IPS-NIHi7 (cell line): ENCODE data around the gene MASP2.
"Not testable (repeated sequence)": the region's sequence is repeated elsewhere in the genome, so short reads cannot be mapped to it uniquely, and the experiment has no call there.

Experiments used
- DNase-seq: peaks from one replicate; pipeline ENCODE4 v3.0.0; 2012; ENCODE audit warnings: mixed read lengths; ENCODE audit errors: extremely low spot score

MASP2 gene

GRCh38 chr1:11058595-11059154, 11.6 kb upstream of the MASP2 start:
- DNase-seq, result no peak

GRCh38 chr1:11058026-11058425, 11.0 kb upstream of the MASP2 start:
- no peak for DNase-seq

GRCh38 chr1:11057477-11057876, 10.4 kb upstream of the MASP2 start:
- DNase-seq, result no peak

GRCh38 chr1:11056504-11056903, 9.5 kb upstream of the MASP2 start:
- peak; percentile 3 for DNase-seq

GRCh38 chr1:11055676-11056075, 8.6 kb upstream of the MASP2 start:
- peak; percentile 2 for DNase-seq

GRCh38 chr1:11054666-11055065, 7.6 kb upstream of the MASP2 start:
- DNase-seq, result no peak

GRCh38 chr1:11054181-11054580, 7.1 kb upstream of the MASP2 start:
- DNase-seq, result no peak

- DNase-seq, result peak; percentile 79
Observed at GRCh38 chr1:11053758-11054137, 6.7 kb upstream of the MASP2 start.

- no peak for DNase-seq
Observed at GRCh38 chr1:11052839-11053757, 6.1 kb upstream of the MASP2 start.

GRCh38 chr1:11051781-11052511, 4.9 kb upstream of the MASP2 start:
- no peak for DNase-seq

GRCh38 chr1:11051121-11051520, 4.1 kb upstream of the MASP2 start:
- not testable (repeated sequence) for DNase-seq

- no peak for DNase-seq
Observed at GRCh38 chr1:11046270-11046566, 821 bp downstream of the MASP2 start.

- DNase-seq, result peak; percentile 78
Observed at GRCh38 chr1:11045428-11046269, 1.4 kb downstream of the MASP2 start.

GRCh38 chr1:11044849-11045427, 2.1 kb downstream of the MASP2 start:
- DNase-seq, result peak; percentile 4

- DNase-seq, result peak; percentile 8
Observed at GRCh38 chr1:11044086-11044848, 2.8 kb downstream of the MASP2 start.

- peak; percentile 10 for DNase-seq
Observed at GRCh38 chr1:11042995-11043874, 3.8 kb downstream of the MASP2 start.

GRCh38 chr1:11042065-11042464, 5.0 kb downstream of the MASP2 start:
- DNase-seq, result no peak

- DNase-seq, result no peak
Observed at GRCh38 chr1:11041048-11041447, 6.0 kb downstream of the MASP2 start.

- not testable (repeated sequence) for DNase-seq
Observed at GRCh38 chr1:11040105-11040429, 7.0 kb downstream of the MASP2 start.
